HG03196 (cell line): ENCODE results near the gene FGR.

ENCODE experiments used
- ATAC-seq: cut with Tn5 transposase; IDR thresholded peaks from one replicate; pipeline ENCODE4 v1.9.1; 2021; ENCODE audit not compliant: unreplicated experiment

FGR gene

GRCh38 chr1:27569506-27570291 is 65.3 kb downstream of the FGR start:
- ATAC-seq, result no peak

GRCh38 chr1:27569088-27569460 is 65.9 kb downstream of the FGR start:
- ATAC-seq, result no peak

- peak; percentile 77 for ATAC-seq
These were observed 66.5 kb downstream of the FGR start for GRCh38 chr1:27568300-27569087.

- ATAC-seq, result no peak
These were observed 67.0 kb downstream of the FGR start for GRCh38 chr1:27567971-27568299.

GRCh38 chr1:27567146-27567526 is 67.8 kb downstream of the FGR start:
- ATAC-seq, result no peak

- ATAC-seq, result no peak
These were observed 68.4 kb downstream of the FGR start for GRCh38 chr1:27566462-27567145.

GRCh38 chr1:27564710-27565649 is 70.0 kb downstream of the FGR start:
- ATAC-seq, result no peak

- no peak for ATAC-seq
These were observed 71.2 kb downstream of the FGR start for GRCh38 chr1:27563591-27564471.

GRCh38 chr1:27563341-27563590 is 71.7 kb downstream of the FGR start:
- no peak for ATAC-seq

- no peak for ATAC-seq
These were observed 72.2 kb downstream of the FGR start for GRCh38 chr1:27562534-27563340.
